Neural progenitor cell (in vitro differentiated cells): Measurements from ENCODE around the gene TRAF2.

ENCODE experiments used
- EZH2phosphoT487 ChIP-seq: fragments of 200-600 bp; sonication (generic); IDR thresholded peaks from 2 replicates; pipeline ENCODE4 v1.6.1; 2017; ENCODE audit warnings: antibody characterized with exemption
- TF ChIP-seq, protein P1 (sequence below): fragments of 200-600 bp; sonication (generic); IDR thresholded peaks from 2 replicates; pipeline ENCODE4 v1.5.1; 2017; ENCODE audit warnings: antibody characterized with exemption, mild to moderate bottlenecking

GRCh38 chr9:136867917-136868316 is 18.4 kb upstream of the TRAF2 start:
- TF ChIP-seq EZH2phosphoT487: no peak
- TF ChIP-seq, protein P1, sequence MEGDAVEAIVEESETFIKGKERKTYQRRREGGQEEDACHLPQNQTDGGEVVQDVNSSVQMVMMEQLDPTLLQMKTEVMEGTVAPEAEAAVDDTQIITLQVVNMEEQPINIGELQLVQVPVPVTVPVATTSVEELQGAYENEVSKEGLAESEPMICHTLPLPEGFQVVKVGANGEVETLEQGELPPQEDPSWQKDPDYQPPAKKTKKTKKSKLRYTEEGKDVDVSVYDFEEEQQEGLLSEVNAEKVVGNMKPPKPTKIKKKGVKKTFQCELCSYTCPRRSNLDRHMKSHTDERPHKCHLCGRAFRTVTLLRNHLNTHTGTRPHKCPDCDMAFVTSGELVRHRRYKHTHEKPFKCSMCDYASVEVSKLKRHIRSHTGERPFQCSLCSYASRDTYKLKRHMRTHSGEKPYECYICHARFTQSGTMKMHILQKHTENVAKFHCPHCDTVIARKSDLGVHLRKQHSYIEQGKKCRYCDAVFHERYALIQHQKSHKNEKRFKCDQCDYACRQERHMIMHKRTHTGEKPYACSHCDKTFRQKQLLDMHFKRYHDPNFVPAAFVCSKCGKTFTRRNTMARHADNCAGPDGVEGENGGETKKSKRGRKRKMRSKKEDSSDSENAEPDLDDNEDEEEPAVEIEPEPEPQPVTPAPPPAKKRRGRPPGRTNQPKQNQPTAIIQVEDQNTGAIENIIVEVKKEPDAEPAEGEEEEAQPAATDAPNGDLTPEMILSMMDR: no peak
